Measurements from ENCODE around the gene MLH3.

Gene MLH3

GRCh38 chr14:75041613-75042012 is 9.7 kb downstream of the MLH3 start:
- no peak for TF ChIP-seq CTCF (IDR thresholded peaks at IDR 0.05; ENCODE audit: low read length, missing control alignments)
- no peak overlapping the region for H3K4me3 ChIP-seq (replicated peaks; ENCODE audit: low read depth, low read length)
- DNase-seq (ENCODE audit: low read depth) = no peak

- H3K4me3 ChIP-seq (replicated peaks; ENCODE audit: low read depth, low read length) = no peak overlapping the region
- no peak for TF ChIP-seq CTCF (IDR thresholded peaks at IDR 0.05; ENCODE audit: low read length, missing control alignments)
- no peak for DNase-seq (ENCODE audit: low read depth)
These were observed 10.3 kb downstream of the MLH3 start for GRCh38 chr14:75040959-75041358.

DNA sequence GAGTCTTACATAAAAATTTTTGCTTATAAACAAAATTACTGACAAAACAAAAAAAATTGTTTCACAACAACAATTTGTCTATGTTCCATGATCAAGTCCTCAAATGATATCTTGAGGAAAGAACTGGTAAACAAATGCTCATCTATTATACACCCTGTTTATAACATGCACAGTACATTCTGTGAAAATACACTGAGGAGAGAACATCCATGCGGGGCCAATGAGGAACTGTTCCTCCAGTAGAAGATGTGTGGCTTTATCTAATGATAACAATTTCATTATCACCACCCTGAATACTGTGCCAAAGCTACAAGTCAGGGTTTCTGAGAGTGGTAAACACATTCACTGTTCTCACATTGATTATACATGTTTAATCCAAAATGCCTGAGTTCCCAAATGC is 10.8 kb downstream of the MLH3 start:
- TF ChIP-seq CTCF (IDR thresholded peaks at IDR 0.05; ENCODE audit: low read length, missing control alignments) = no peak
- H3K4me3 ChIP-seq (replicated peaks; ENCODE audit: low read depth, low read length) = no peak overlapping the region
- DNase-seq (ENCODE audit: low read depth) = no peak

GRCh38 chr14:75032939-75033338 is 18.3 kb downstream of the MLH3 start:
- TF ChIP-seq CTCF (IDR thresholded peaks at IDR 0.05; ENCODE audit: low read length, missing control alignments) = no peak

DNA sequence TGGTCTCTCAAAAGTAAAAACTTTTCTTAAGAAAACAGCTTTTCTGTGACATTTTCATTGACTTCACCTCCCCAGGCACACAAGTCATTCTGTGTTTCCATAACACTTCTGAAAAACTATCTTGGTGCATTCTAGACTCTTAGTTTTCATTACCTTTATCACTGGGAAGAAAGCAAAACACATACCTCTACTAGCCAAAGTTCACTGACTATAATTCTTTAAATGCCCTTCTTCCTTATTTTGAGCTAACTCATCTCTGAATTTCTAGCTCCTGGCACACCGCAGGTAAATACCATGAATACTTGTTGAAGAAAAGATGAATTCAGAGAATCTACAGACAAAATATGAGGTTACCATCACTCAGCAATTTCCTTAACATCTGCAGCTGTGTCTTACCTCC is 21.1 kb downstream of the MLH3 start:
- no peak for DNase-seq (ENCODE audit: low read depth)
- TF ChIP-seq CTCF (IDR thresholded peaks at IDR 0.05; ENCODE audit: low read length, missing control alignments) = no peak
- H3K4me3 ChIP-seq (replicated peaks; ENCODE audit: low read depth, low read length) = no peak overlapping the region

More at GRCh38 chr14:75032939-75033338, 18.3 kb downstream of the MLH3 start:
- no peak for DNase-seq (ENCODE audit: low read depth)
- no peak overlapping the region for H3K4me3 ChIP-seq (replicated peaks; ENCODE audit: low read depth, low read length)

DNA sequence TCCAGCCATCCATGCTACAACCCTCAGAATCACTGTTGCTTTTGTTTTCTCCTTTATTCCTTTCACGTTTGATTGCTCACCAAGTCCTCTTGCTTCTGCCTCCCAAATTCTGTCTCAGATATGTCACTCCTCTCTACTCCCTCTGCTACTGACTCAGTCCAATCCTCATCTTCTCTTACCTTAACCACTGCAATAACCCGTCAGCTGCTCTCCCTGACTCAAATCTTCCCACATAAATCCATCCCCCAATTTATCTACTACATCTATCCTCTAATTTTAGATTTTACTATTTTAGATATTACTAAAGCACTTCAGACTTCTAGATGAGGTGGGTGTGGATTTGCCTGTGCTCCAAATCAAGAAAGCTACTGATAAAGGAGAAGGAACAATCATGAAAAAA is 25.4 kb downstream of the MLH3 start:
- no peak overlapping the region for H3K4me3 ChIP-seq (replicated peaks; ENCODE audit: low read depth, low read length)
- no peak for DNase-seq (ENCODE audit: low read depth)
- TF ChIP-seq CTCF (IDR thresholded peaks at IDR 0.05; ENCODE audit: low read length, missing control alignments) = no peak

- TF ChIP-seq CTCF (IDR thresholded peaks at IDR 0.05; ENCODE audit: low read length, missing control alignments) = no peak
- no peak overlapping the region for H3K4me3 ChIP-seq (replicated peaks; ENCODE audit: low read depth, low read length)
- DNase-seq (ENCODE audit: low read depth) = peak; percentile 64
These were observed 26.2 kb downstream of the MLH3 start for GRCh38 chr14:75025082-75025481.

All from fibroblast of pulmonary artery (primary cell).